AG08396 (cell line): ENCODE measurements around the gene RABGAP1L.
"Not testable (repeated sequence)": the region's sequence is repeated elsewhere in the genome, so short reads cannot be mapped to it uniquely, and the experiment has no call there.

ENCODE experiments used
- DNase-seq: peaks from one replicate; pipeline ENCODE4 v3.0.0; 2012; ENCODE audit warnings: low spot score, mixed read lengths

RABGAP1L gene

GRCh38 chr1:174815474-174815908 is 656.2 kb downstream of the RABGAP1L start:
- no peak for DNase-seq

- DNase-seq, result not testable (repeated sequence)
Measured at GRCh38 chr1:174816621-174817020, 657.3 kb downstream of the RABGAP1L start.

GRCh38 chr1:174818014-174818616 is 658.8 kb downstream of the RABGAP1L start:
- DNase-seq, result no peak

- no peak for DNase-seq
Measured at GRCh38 chr1:174818951-174819350, 659.6 kb downstream of the RABGAP1L start.

- DNase-seq, result no peak
Measured at GRCh38 chr1:174819596-174819995, 660.3 kb downstream of the RABGAP1L start.

- DNase-seq, result no peak
Measured at GRCh38 chr1:174825127-174825526, 665.8 kb downstream of the RABGAP1L start.

GRCh38 chr1:174825806-174826205 is 666.5 kb downstream of the RABGAP1L start:
- no peak for DNase-seq

- no peak for DNase-seq
Measured at GRCh38 chr1:174828264-174828663, 668.9 kb downstream of the RABGAP1L start.

GRCh38 chr1:174829990-174830389 is 670.7 kb downstream of the RABGAP1L start:
- DNase-seq, result no peak

GRCh38 chr1:174836543-174836942 is 677.2 kb downstream of the RABGAP1L start:
- DNase-seq, result no peak

- DNase-seq, result no peak
Measured at GRCh38 chr1:174837386-174837785, 678.1 kb downstream of the RABGAP1L start.

GRCh38 chr1:174839211-174839610 is 679.9 kb downstream of the RABGAP1L start:
- no peak for DNase-seq

- DNase-seq, result no peak
Measured at GRCh38 chr1:174841747-174842146, 682.4 kb downstream of the RABGAP1L start.

GRCh38 chr1:174848593-174849560 is 689.6 kb downstream of the RABGAP1L start:
- not testable (repeated sequence) for DNase-seq

GRCh38 chr1:174850726-174851125 is 691.4 kb downstream of the RABGAP1L start:
- no peak for DNase-seq

- no peak for DNase-seq
Measured at GRCh38 chr1:174858301-174858700, 699.0 kb downstream of the RABGAP1L start.

- DNase-seq, result no peak
Measured at GRCh38 chr1:174870319-174870718, 711.0 kb downstream of the RABGAP1L start.

- DNase-seq, result no peak
Measured at GRCh38 chr1:174871886-174872285, 712.6 kb downstream of the RABGAP1L start.

- DNase-seq, result no peak
Measured at GRCh38 chr1:174872615-174873058, 713.3 kb downstream of the RABGAP1L start.

GRCh38 chr1:174874331-174875053 is 715.2 kb downstream of the RABGAP1L start:
- DNase-seq, result no peak

- no peak for DNase-seq
Measured at GRCh38 chr1:174875306-174875705, 716.0 kb downstream of the RABGAP1L start.

- DNase-seq, result no peak
Measured at GRCh38 chr1:174877208-174877673, 717.9 kb downstream of the RABGAP1L start.
